Astrocyte (in vitro differentiated cells and primary cell): ENCODE measurements around the gene EXD2.

Experiments
- CTCF ChIP-seq: IDR thresholded peaks from 2 replicates; pipeline ENCODE4 v1.5.1; 2011; ENCODE audit warnings: low read depth, mild to moderate bottlenecking, inconsistent platforms, low read length, moderate library complexity; ENCODE audit not compliant: insufficient read depth
- EZH2 ChIP-seq: IDR thresholded peaks from 2 replicates; pipeline ENCODE4 v1.6.1; 2012; ENCODE audit warnings: mild to moderate bottlenecking, low read length, inconsistent platforms; ENCODE audit not compliant: insufficient read depth

- TF ChIP-seq CTCF (no peak), EZH2 (no peak)
Observed at GRCh38 chr14:69281450-69282169, 90.3 kb downstream of the EXD2 start.
